MM.1S (cell line): ENCODE results near the gene CXCL8.

Source experiments
- DNase-seq: peaks from one replicate; pipeline ENCODE4 v3.0.0-alpha.2; 2015
- H2AFZ ChIP-seq: fragments of 300-600 bp; sonication (generic); 2 replicates; pipeline ENCODE4 v1.6.0; 2016; ENCODE audit warnings: antibody characterized with exemption, low read length
- H3F3A ChIP-seq: fragments of 300-600 bp; sonication (generic); 2 replicates; pipeline ENCODE4 v1.6.1; 2016; ENCODE audit warnings: mild to moderate bottlenecking, antibody characterized with exemption, low read length, moderate library complexity, mixed read lengths; ENCODE audit not compliant: insufficient read depth
- H3K27ac ChIP-seq: fragments of 300-600 bp; sonication (generic); 2 replicates; pipeline ENCODE4 v1.5.1; 2016; ENCODE audit warnings: mild to moderate bottlenecking, low read length
- H3K27me3 ChIP-seq: fragments of 300-600 bp; sonication (generic); replicated peaks from 2 replicates; pipeline ENCODE4 v1.6.0; 2016; ENCODE audit warnings: low read length; ENCODE audit not compliant: insufficient read depth
- H3K36me3 ChIP-seq: fragments of 300-600 bp; sonication (generic); replicated peaks from 2 replicates; pipeline ENCODE4 v1.6.1; 2016; ENCODE audit warnings: mild to moderate bottlenecking, low read length, mixed read lengths; ENCODE audit not compliant: insufficient read depth
- H3K4me1 ChIP-seq: fragments of 300-600 bp; sonication (generic); 2 replicates; pipeline ENCODE4 v1.6.1; 2016; ENCODE audit warnings: low read length, mixed read lengths
- H3K4me2 ChIP-seq: fragments of 300-600 bp; sonication (generic); 2 replicates; pipeline ENCODE4 v1.6.0; 2016; ENCODE audit warnings: low read depth, low read length
- H3K4me3 ChIP-seq: fragments of 300-600 bp; sonication (generic); 2 replicates; pipeline ENCODE4 v1.5.1; 2016; ENCODE audit warnings: low read length, mixed read lengths
- H3K79me2 ChIP-seq: fragments of 300-600 bp; sonication (generic); 2 replicates; pipeline ENCODE4 v1.6.1; 2016; ENCODE audit warnings: mixed run types, low read length, mixed read lengths
- H3K9ac ChIP-seq: fragments of 300-600 bp; sonication (generic); 2 replicates; pipeline ENCODE4 v1.6.1; 2016; ENCODE audit warnings: low read length, mixed read lengths
- H3K9me2 ChIP-seq: fragments of 300-600 bp; sonication (generic); replicated peaks from 2 replicates; pipeline ENCODE4 v1.6.1; 2016; ENCODE audit warnings: mild to moderate bottlenecking, low read length, mixed read lengths; ENCODE audit not compliant: insufficient read depth
- H3K9me3 ChIP-seq: fragments of 300-600 bp; sonication (generic); replicated peaks from 2 replicates; pipeline ENCODE4 v1.6.1; 2016; ENCODE audit warnings: mild to moderate bottlenecking, low read length, mixed read lengths; ENCODE audit not compliant: insufficient read depth
- H4K20me1 ChIP-seq: fragments of 300-600 bp; sonication (generic); 2 replicates; pipeline ENCODE4 v1.6.1; 2016; ENCODE audit warnings: mild to moderate bottlenecking, low read length, moderate library complexity, mixed read lengths; ENCODE audit not compliant: insufficient read depth
- EZH2 ChIP-seq: fragments of 300-600 bp; sonication (generic); optimal IDR thresholded peaks from 2 replicates; pipeline ENCODE3; 2017; ENCODE audit warnings: low read depth, mild to moderate bottlenecking, antibody characterized with exemption, low read length, mixed read lengths
- EZH2phosphoT487 ChIP-seq: fragments of 300-600 bp; sonication (generic); IDR thresholded peaks from 2 replicates; pipeline ENCODE4 v1.6.1; 2018; ENCODE audit warnings: antibody characterized with exemption, low read length
- TF ChIP-seq, protein P1 (sequence below): fragments of 300-600 bp; sonication (generic); IDR thresholded peaks from 2 replicates; pipeline ENCODE4 v1.5.1; 2016; ENCODE audit warnings: antibody characterized with exemption, low read length, mixed read lengths

The CXCL8 gene

DNA sequence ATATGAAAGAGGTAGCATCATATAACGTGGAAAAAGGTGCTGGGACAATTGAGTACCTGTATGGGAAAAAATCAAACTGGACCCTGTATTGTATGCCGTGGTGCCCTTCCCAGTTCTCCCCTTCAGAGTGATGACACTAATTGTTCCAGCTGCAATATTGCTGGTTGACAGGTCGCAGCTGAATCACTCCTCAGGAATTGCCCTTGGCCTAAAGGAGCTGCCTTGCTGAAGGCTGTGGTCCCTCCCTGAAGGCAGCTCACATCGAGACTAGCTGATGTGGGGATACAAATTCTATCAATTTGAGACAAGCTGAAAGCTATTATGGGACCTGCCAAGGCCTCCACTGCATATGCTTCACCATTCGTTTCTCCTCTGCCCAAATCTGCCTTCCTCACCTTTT lies 39.3 kb upstream of the CXCL8 start:
- no peak for DNase-seq
- Histone ChIP-seq H3K4me1 (no peaks in the 10 kb centered on the region), H3K9me3 (no peaks in the 10 kb centered on the region), H3K9me2 (no peaks in the 10 kb centered on the region), H3K27ac (no peak overlapping the region), H3F3A (no peaks in the 10 kb centered on the region), H4K20me1 (no peaks in the 10 kb centered on the region), H3K79me2 (no peaks in the 10 kb centered on the region), H3K27me3 (no peaks in the 10 kb centered on the region), H3K36me3 (no peaks in the 10 kb centered on the region), H3K9ac (no peak overlapping the region), H3K4me2 (no peak overlapping the region), H2AFZ (no peak overlapping the region), H3K4me3 (no peak overlapping the region)
- TF ChIP-seq EZH2phosphoT487 = no peak
- TF ChIP-seq, protein P1, sequence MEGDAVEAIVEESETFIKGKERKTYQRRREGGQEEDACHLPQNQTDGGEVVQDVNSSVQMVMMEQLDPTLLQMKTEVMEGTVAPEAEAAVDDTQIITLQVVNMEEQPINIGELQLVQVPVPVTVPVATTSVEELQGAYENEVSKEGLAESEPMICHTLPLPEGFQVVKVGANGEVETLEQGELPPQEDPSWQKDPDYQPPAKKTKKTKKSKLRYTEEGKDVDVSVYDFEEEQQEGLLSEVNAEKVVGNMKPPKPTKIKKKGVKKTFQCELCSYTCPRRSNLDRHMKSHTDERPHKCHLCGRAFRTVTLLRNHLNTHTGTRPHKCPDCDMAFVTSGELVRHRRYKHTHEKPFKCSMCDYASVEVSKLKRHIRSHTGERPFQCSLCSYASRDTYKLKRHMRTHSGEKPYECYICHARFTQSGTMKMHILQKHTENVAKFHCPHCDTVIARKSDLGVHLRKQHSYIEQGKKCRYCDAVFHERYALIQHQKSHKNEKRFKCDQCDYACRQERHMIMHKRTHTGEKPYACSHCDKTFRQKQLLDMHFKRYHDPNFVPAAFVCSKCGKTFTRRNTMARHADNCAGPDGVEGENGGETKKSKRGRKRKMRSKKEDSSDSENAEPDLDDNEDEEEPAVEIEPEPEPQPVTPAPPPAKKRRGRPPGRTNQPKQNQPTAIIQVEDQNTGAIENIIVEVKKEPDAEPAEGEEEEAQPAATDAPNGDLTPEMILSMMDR = no peak
- TF ChIP-seq EZH2 = no peak

DNA sequence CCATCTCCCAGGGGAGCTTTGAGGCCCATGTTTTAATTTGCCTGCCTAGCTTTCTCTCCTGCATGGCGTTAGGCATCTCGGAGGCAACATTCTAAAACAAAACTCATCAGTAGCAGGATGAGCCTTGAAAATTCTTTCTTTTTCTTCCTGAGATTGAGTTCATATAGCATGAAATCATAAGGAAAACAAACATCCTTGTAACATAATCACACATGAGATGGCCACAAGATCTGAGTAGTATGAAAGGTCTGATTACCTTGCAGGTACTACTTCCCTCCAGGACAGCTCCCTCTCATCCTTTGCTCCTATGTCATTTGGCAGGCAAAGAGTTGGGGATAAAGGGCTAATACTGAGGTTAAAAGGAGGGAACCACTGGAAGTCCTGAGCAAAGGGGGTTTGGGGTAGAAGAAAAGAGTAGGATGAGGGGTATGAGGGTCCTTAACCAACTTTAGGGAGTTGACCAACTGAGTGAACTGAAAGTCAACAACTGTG lies 37.5 kb upstream of the CXCL8 start:
- Histone ChIP-seq H3K4me1 (no peaks in the 10 kb centered on the region), H3K9me3 (no peaks in the 10 kb centered on the region), H4K20me1 (no peaks in the 10 kb centered on the region), H3K27ac (no peak overlapping the region), H2AFZ (no peak overlapping the region), H3F3A (no peaks in the 10 kb centered on the region), H3K4me2 (no peak overlapping the region), H3K4me3 (no peak overlapping the region), H3K27me3 (no peaks in the 10 kb centered on the region), H3K79me2 (no peaks in the 10 kb centered on the region), H3K9ac (no peak overlapping the region), H3K9me2 (no peaks in the 10 kb centered on the region), H3K36me3 (no peaks in the 10 kb centered on the region)
- no peak for TF ChIP-seq EZH2phosphoT487
- TF ChIP-seq, protein P1 = no peak
- no peak for TF ChIP-seq EZH2
- no peak for DNase-seq

DNA sequence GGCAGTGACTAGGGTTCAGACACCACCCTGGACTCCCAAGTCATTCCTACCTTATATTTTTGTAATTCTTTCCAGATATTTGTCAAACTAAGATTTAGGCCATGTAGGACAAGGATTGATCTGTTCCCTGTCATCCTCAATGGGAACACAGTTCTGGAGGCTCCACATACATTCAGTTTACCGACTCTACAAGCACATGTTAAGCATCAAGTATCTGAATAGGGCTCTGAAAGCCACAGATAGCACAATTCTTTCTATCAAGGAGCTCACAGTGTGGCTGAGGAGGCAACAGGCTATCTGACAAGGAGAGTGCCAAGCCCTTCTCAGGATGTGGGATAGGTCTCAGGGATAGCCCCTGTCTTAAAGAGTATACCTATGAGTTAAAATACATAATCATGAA lies 37.0 kb upstream of the CXCL8 start:
- no peak for TF ChIP-seq EZH2
- TF ChIP-seq EZH2phosphoT487 = no peak
- TF ChIP-seq, protein P1 = no peak
- no peak for DNase-seq
- H3K9me3 ChIP-seq = no peaks in the 10 kb centered on the region
- no peaks in the 10 kb centered on the region for H3K9me2 ChIP-seq
- H3K27me3 ChIP-seq = no peaks in the 10 kb centered on the region
- H2AFZ ChIP-seq = no peak overlapping the region
- no peak overlapping the region for H3K4me2 ChIP-seq
- no peaks in the 10 kb centered on the region for H4K20me1 ChIP-seq
- H3K4me3 ChIP-seq = no peak overlapping the region
- no peak overlapping the region for H3K9ac ChIP-seq
- no peaks in the 10 kb centered on the region for H3K79me2 ChIP-seq
- no peaks in the 10 kb centered on the region for H3K36me3 ChIP-seq
- no peaks in the 10 kb centered on the region for H3K4me1 ChIP-seq
- no peaks in the 10 kb centered on the region for H3F3A ChIP-seq
- H3K27ac ChIP-seq = no peak overlapping the region
